ENCODE measurements around the gene USP47. TPM values are rescaled to one million over a fixed set of nuclear protein-coding genes. Genes with fewer than 3 reads are reported as not detected.
A peak's percentile ranks its signal among the peaks of the same experiment; 100 is the strongest.

USP47 gene
- total RNA-seq, 1 donor from 2014 or later = 54.0 TPM

- FAIRE-seq (no peak), DNase-seq (ENCODE audit: low read depth) (no peak)
- TF ChIP-seq CTCF (IDR thresholded peaks at IDR 0.05; ENCODE audit: insufficient read depth, low read length, severe bottlenecking) = no peak
- Histone ChIP-seq H3K4me3 (ENCODE audit: low read depth, low read length) (no peak overlapping the region), H3K36me3 (ENCODE audit: control insufficient read depth, insufficient read depth, low read length) (no peaks in the 10 kb centered on the region), H3K27me3 (ENCODE audit: control insufficient read depth, insufficient read depth, low read length) (no peaks in the 10 kb centered on the region)
Measured at GRCh38 chr11:11981364-11981763, 139.6 kb downstream of the USP47 start.

DNA sequence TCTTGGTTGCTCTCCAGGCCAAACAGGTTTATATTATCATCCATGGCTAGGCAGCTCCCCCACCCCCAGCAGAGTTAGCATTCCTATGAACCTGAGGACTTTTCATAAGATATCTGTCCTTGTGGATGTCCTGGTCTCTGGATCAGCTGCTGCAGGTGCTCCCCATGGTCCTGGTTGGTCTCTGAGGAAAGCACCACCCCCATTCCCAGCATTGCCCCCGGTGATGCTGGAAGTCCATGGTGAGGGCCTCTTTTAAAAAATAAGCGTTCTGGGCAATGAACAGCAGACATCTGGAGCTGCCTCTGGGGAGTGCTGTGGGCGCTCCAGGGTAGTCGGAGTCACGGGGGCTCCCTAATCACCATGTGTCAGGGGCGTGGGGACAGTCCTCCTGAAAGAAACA is 140.1 kb downstream of the USP47 start:
- no peaks in the 10 kb centered on the region for H3K36me3 ChIP-seq (ENCODE audit: control insufficient read depth, insufficient read depth, low read length)
- no peak overlapping the region for H3K4me3 ChIP-seq (ENCODE audit: low read depth, low read length)
- H3K27me3 ChIP-seq (ENCODE audit: control insufficient read depth, insufficient read depth, low read length) = no peaks in the 10 kb centered on the region
- DNase-seq (ENCODE audit: low read depth) (no peak), FAIRE-seq (no peak)
- no peak for TF ChIP-seq CTCF (IDR thresholded peaks at IDR 0.05; ENCODE audit: insufficient read depth, low read length, severe bottlenecking)

GRCh38 chr11:11982461-11982860 is 140.7 kb downstream of the USP47 start:
- Histone ChIP-seq H3K4me3 (ENCODE audit: low read depth, low read length) (no peak overlapping the region), H3K36me3 (ENCODE audit: control insufficient read depth, insufficient read depth, low read length) (no peaks in the 10 kb centered on the region), H3K27me3 (ENCODE audit: control insufficient read depth, insufficient read depth, low read length) (no peaks in the 10 kb centered on the region)
- no peak for TF ChIP-seq CTCF (IDR thresholded peaks at IDR 0.05; ENCODE audit: insufficient read depth, low read length, severe bottlenecking)
- DNase-seq (ENCODE audit: low read depth) (no peak), FAIRE-seq (no peak)

DNA sequence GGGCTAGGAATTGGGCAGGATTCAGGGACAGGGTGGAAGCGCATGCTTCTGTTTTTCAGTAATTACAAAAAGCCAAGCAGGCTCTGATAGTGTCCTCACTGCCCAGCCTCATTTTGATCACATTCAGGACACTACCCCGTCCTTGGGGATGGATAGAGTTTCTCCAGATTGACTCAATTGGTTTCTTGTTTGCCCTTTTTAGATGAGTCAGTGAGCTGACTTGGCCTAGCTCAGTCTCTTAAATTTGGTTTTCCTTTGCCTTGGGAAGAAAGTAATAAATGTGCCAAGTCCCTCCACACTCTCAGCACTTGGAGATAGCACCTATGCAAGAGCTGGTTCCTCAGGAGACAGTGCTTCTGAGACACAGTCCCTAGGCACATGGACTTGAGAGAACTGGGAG is 141.2 kb downstream of the USP47 start:
- FAIRE-seq (no peak), DNase-seq (ENCODE audit: low read depth) (peak; percentile 47)
- TF ChIP-seq CTCF (IDR thresholded peaks at IDR 0.05; ENCODE audit: insufficient read depth, low read length, severe bottlenecking) = no peak
- no peak overlapping the region for H3K4me3 ChIP-seq (ENCODE audit: low read depth, low read length)
- H3K27me3 ChIP-seq (ENCODE audit: control insufficient read depth, insufficient read depth, low read length) = no peaks in the 10 kb centered on the region
- H3K36me3 ChIP-seq (ENCODE audit: control insufficient read depth, insufficient read depth, low read length) = no peaks in the 10 kb centered on the region

- DNase-seq (ENCODE audit: low read depth) (no peak), FAIRE-seq (no peak)
- Histone ChIP-seq H3K4me3 (ENCODE audit: low read depth, low read length) (no peak overlapping the region), H3K27me3 (ENCODE audit: control insufficient read depth, insufficient read depth, low read length) (no peaks in the 10 kb centered on the region), H3K36me3 (ENCODE audit: control insufficient read depth, insufficient read depth, low read length) (no peaks in the 10 kb centered on the region)
- no peak for TF ChIP-seq CTCF (IDR thresholded peaks at IDR 0.05; ENCODE audit: insufficient read depth, low read length, severe bottlenecking)
Measured at GRCh38 chr11:11983427-11983826, 141.7 kb downstream of the USP47 start.

GRCh38 chr11:11984563-11984962 is 142.8 kb downstream of the USP47 start:
- DNase-seq (ENCODE audit: low read depth) (no peak), FAIRE-seq (no peak)
- Histone ChIP-seq H3K4me3 (ENCODE audit: low read depth, low read length) (no peak overlapping the region), H3K27me3 (ENCODE audit: control insufficient read depth, insufficient read depth, low read length) (no peaks in the 10 kb centered on the region), H3K36me3 (ENCODE audit: control insufficient read depth, insufficient read depth, low read length) (no peaks in the 10 kb centered on the region)
- TF ChIP-seq CTCF (IDR thresholded peaks at IDR 0.05; ENCODE audit: insufficient read depth, low read length, severe bottlenecking) = no peak

Measured in bronchial epithelial cell (primary cell).